OCI-LY1 (cell line): ENCODE measurements around the gene CALM3.

Experiments used
- EZH2 ChIP-seq: fragments of 200-600 bp; sonication (generic), shearing (Covaris generic); IDR thresholded peaks from 2 replicates; pipeline ENCODE4 v1.8.0; 2017; ENCODE audit warnings: borderline replicate concordance, mixed run types, mild to moderate bottlenecking, antibody characterized with exemption, low read length, moderate library complexity, mixed read lengths
- TF ChIP-seq, protein P1 (sequence below): fragments of 200-600 bp; sonication (generic), shearing (Covaris generic); IDR thresholded peaks from 2 replicates; pipeline ENCODE4 v1.5.1; 2017; ENCODE audit warnings: mild to moderate bottlenecking, antibody characterized with exemption, low read length, moderate library complexity, mixed read lengths

DNA sequence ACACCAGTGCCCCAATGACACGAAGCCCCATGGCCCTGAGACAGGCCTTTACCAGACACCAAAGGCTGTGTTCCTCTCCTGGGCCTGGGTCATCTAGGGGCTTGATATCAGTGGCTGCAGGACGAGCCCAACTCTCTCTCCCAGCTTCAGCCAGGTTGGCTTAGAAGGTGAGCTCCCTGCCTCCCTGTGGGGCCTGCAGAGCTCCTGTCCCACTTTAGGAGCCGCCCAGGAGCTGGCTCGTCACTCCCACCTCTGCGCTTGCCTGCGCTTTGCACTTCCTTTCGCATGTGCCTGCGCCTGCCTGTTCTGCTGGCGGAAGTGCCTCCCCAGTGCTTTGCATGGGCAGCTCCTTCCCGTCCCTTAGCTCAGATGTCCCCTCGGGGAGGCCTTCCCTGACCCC is 4.9 kb downstream of the CALM3 start:
- TF ChIP-seq, protein P1, sequence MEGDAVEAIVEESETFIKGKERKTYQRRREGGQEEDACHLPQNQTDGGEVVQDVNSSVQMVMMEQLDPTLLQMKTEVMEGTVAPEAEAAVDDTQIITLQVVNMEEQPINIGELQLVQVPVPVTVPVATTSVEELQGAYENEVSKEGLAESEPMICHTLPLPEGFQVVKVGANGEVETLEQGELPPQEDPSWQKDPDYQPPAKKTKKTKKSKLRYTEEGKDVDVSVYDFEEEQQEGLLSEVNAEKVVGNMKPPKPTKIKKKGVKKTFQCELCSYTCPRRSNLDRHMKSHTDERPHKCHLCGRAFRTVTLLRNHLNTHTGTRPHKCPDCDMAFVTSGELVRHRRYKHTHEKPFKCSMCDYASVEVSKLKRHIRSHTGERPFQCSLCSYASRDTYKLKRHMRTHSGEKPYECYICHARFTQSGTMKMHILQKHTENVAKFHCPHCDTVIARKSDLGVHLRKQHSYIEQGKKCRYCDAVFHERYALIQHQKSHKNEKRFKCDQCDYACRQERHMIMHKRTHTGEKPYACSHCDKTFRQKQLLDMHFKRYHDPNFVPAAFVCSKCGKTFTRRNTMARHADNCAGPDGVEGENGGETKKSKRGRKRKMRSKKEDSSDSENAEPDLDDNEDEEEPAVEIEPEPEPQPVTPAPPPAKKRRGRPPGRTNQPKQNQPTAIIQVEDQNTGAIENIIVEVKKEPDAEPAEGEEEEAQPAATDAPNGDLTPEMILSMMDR: no peak
- no peak for TF ChIP-seq EZH2
